ENCODE measurements around the gene ANKRD35.

- TF ChIP-seq CTCF (IDR thresholded peaks at IDR 0.05): no peak
- TF ChIP-seq POLR2A (IDR thresholded peaks at IDR 0.05): no peak
Observed at GRCh38 chr1:145886390-145886789, 724 bp upstream of the ANKRD35 start.

Measured in thyroid gland (tissue), 4 donors.